ENCODE measurements around the gene CPN1.

CPN1 gene

DNA sequence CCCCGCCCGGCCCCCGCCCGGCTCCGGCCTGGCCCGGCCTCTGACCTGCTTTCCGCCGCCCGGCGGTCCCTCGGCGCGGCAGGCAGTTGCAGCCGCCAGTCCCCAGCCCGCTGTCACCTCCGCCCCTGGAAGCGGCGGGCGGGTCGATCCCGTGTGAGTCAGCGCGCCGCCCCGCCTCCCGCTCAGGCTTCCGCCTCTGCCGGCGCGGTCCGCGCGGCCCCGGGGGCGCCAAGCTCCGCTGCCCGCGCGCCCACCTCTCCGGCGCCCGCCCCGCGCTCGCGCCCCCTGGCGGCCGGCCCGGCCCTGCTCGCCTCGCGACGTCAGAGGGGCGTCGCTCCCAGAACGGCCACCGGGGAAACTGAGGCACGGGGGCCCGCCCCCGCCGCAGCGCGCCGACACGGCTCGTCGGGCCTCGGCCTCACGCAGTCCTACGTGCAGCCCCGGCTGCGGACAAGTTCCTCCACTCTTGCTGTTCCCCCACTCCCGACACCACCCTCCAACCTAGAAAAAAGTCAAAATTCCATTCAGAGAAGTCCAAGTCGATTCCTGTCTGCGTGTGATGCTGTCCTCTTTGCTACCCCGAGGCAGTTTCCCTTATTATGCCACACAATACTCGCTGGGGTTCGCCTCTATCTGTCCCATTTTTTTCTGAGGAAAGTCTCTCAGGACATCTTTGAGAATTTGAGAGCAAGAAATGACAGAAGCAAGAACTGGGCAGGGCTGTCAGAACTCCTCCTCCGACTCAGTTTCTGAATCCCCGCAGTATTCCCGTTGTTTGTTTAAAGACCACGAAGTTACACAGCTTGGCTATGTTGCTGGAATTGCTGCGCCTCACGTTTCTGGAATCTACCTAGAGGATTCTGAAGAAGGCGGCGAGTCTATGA, 71.6 kb downstream of the CPN1 start, which contains the start of gene DNMBP:
TSS of gene DNMBP (minus strand) at position 155 of the 884 bp plus-strand sequence. CDS start 37,823 bp downstream, outside the sequence.
- H3K9me2 ChIP-seq (replicated peaks; ENCODE audit: low read depth, low read length), result no peaks in the 10 kb centered on the region
- H3K4me1 ChIP-seq (ENCODE audit: insufficient read depth, low read length, poor library complexity, severe bottlenecking), result peaks cover 41% of the 10 kb centered on the region
- no peaks in the 10 kb centered on the region for H3K9me3 ChIP-seq (ENCODE audit: insufficient read depth, low read depth, low read length)
- H3K4me2 ChIP-seq (ENCODE audit: low read depth, low read length, poor library complexity, severe bottlenecking), result peak within 1 kb of the TSS; percentile 97
- peak within 1 kb of the TSS; percentile 88 for H3K4me3 ChIP-seq (ENCODE audit: low read length, poor library complexity, severe bottlenecking)
- H2AFZ ChIP-seq (ENCODE audit: low read length), result peak within 1 kb of the TSS; percentile 100
- H3F3A ChIP-seq (ENCODE audit: low read depth), result no peaks in the 10 kb centered on the region
- H3K9ac ChIP-seq (ENCODE audit: low read depth, low read length, poor library complexity, severe bottlenecking), result peak within 1 kb of the TSS; percentile 71
- no peaks in the 10 kb centered on the region for H3K36me3 ChIP-seq (ENCODE audit: insufficient read depth, low read length)
- H4K20me1 ChIP-seq (ENCODE audit: insufficient read depth, low read length, poor library complexity, severe bottlenecking), result no peaks in the 10 kb centered on the region
- no peaks in the 10 kb centered on the region for H3K27me3 ChIP-seq (ENCODE audit: insufficient read depth, low read length, poor library complexity, severe bottlenecking)
- TF ChIP-seq EZH2phosphoT487 (IDR thresholded peaks at IDR 0.05; ENCODE audit: borderline replicate concordance), result no peak
- TF ChIP-seq, protein P1, sequence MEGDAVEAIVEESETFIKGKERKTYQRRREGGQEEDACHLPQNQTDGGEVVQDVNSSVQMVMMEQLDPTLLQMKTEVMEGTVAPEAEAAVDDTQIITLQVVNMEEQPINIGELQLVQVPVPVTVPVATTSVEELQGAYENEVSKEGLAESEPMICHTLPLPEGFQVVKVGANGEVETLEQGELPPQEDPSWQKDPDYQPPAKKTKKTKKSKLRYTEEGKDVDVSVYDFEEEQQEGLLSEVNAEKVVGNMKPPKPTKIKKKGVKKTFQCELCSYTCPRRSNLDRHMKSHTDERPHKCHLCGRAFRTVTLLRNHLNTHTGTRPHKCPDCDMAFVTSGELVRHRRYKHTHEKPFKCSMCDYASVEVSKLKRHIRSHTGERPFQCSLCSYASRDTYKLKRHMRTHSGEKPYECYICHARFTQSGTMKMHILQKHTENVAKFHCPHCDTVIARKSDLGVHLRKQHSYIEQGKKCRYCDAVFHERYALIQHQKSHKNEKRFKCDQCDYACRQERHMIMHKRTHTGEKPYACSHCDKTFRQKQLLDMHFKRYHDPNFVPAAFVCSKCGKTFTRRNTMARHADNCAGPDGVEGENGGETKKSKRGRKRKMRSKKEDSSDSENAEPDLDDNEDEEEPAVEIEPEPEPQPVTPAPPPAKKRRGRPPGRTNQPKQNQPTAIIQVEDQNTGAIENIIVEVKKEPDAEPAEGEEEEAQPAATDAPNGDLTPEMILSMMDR (conservative IDR thresholded peaks at IDR 0.05; ENCODE audit: low read length), result peak; percentile 58
- H3K79me2 ChIP-seq (ENCODE audit: insufficient read depth, low read length), result peaks cover 33% of the 10 kb centered on the region

DNA sequence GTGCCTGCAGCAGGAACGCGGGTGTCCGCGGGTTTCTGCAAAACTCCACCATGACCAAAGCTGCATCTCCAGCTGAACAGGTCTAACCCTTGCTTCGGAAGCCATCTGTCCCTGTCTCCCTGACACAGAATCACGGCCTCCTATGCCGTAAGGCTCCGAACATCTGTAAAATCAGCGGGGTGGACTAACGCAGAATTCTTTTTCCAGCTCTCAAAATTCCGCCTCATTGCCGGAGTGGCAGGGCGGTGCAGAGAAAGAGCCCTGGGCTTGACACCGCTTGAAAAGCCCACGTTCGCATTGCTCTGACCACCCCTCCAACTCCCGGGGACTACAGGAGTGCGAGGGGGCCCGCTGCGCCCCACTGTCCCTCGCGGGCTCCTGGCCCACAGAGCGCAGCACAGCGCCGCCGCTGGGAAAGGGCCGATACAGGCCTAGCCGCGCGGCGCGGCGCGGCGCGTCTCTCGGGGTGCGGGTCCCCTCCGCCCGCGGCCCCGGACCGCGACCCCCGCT, 72.3 kb downstream of the CPN1 start:
- Histone ChIP-seq H3F3A (ENCODE audit: low read depth) (no peaks in the 10 kb centered on the region), H3K27me3 (ENCODE audit: insufficient read depth, low read length, poor library complexity, severe bottlenecking) (no peaks in the 10 kb centered on the region), H4K20me1 (ENCODE audit: insufficient read depth, low read length, poor library complexity, severe bottlenecking) (no peaks in the 10 kb centered on the region), H3K4me2 (ENCODE audit: low read depth, low read length, poor library complexity, severe bottlenecking) (peak overlapping the region; percentile 97), H2AFZ (ENCODE audit: low read length) (peak overlapping the region; percentile 96), H3K4me3 (ENCODE audit: low read length, poor library complexity, severe bottlenecking) (peak overlapping the region; percentile 88), H3K9me3 (ENCODE audit: insufficient read depth, low read depth, low read length) (no peaks in the 10 kb centered on the region), H3K9ac (ENCODE audit: low read depth, low read length, poor library complexity, severe bottlenecking) (peak overlapping the region; percentile 71), H3K79me2 (ENCODE audit: insufficient read depth, low read length) (peaks cover 37% of the 10 kb centered on the region), H3K36me3 (ENCODE audit: insufficient read depth, low read length) (no peaks in the 10 kb centered on the region), H3K9me2 (replicated peaks; ENCODE audit: low read depth, low read length) (no peaks in the 10 kb centered on the region), H3K4me1 (ENCODE audit: insufficient read depth, low read length, poor library complexity, severe bottlenecking) (peaks cover 44% of the 10 kb centered on the region)
- TF ChIP-seq, protein P1 (conservative IDR thresholded peaks at IDR 0.05; ENCODE audit: low read length), result peak; percentile 41
- no peak for TF ChIP-seq EZH2phosphoT487 (IDR thresholded peaks at IDR 0.05; ENCODE audit: borderline replicate concordance)

DNA sequence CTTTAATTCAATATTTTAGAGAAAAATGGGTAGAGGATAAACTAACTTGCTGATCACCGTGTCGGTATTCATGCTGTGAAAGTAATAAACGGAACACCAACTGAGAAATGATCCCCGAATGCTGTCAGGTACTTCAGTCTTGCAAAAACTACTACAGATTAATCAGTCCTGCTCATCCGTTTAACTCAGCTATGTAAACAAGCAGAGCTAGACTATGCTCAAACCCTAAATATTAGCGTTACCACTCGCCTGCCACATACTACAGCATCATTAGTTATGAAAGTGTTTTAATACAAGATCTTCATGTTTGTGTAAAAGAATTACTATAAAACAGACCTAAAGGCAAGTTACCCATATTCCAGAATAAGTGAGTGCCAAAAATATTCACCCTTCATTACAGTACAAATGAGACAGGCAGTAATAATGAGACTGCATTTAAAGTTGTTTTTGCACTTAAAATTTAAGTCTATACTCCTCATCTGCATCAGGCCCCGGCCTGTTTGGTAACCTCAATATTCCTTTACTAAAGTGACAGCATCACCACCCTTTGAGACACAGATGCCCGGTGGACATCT, 72.9 kb downstream of the CPN1 start:
- Histone ChIP-seq H3K9me3 (ENCODE audit: insufficient read depth, low read depth, low read length) (no peaks in the 10 kb centered on the region), H4K20me1 (ENCODE audit: insufficient read depth, low read length, poor library complexity, severe bottlenecking) (no peaks in the 10 kb centered on the region), H2AFZ (ENCODE audit: low read length) (peak overlapping the region; percentile 96), H3K27me3 (ENCODE audit: insufficient read depth, low read length, poor library complexity, severe bottlenecking) (no peaks in the 10 kb centered on the region), H3K4me2 (ENCODE audit: low read depth, low read length, poor library complexity, severe bottlenecking) (peak overlapping the region; percentile 97), H3F3A (ENCODE audit: low read depth) (no peaks in the 10 kb centered on the region), H3K4me3 (ENCODE audit: low read length, poor library complexity, severe bottlenecking) (peak overlapping the region; percentile 88), H3K9me2 (replicated peaks; ENCODE audit: low read depth, low read length) (no peaks in the 10 kb centered on the region), H3K4me1 (ENCODE audit: insufficient read depth, low read length, poor library complexity, severe bottlenecking) (peaks cover 44% of the 10 kb centered on the region), H3K36me3 (ENCODE audit: insufficient read depth, low read length) (no peaks in the 10 kb centered on the region), H3K9ac (ENCODE audit: low read depth, low read length, poor library complexity, severe bottlenecking) (peak overlapping the region; percentile 71), H3K79me2 (ENCODE audit: insufficient read depth, low read length) (peaks cover 37% of the 10 kb centered on the region)
- TF ChIP-seq, protein P1 (conservative IDR thresholded peaks at IDR 0.05; ENCODE audit: low read length), result no peak
- no peak for TF ChIP-seq EZH2phosphoT487 (IDR thresholded peaks at IDR 0.05; ENCODE audit: borderline replicate concordance)
